Thyroid gland (tissue), 4 donors: Measurements from ENCODE around the gene GOLGA1.

Experiments
- CTCF ChIP-seq, 6 experiments: fragments of 200-600 bp in 3 of 6; fragments of 450-650 bp in 3 of 6; sonication (generic) in 3 of 6; IDR thresholded peaks; one replicate each; pipeline ENCODE4 v1.5.1; 2016 to 2019; ENCODE audit warnings: antibody characterized with exemption in 6 of 6, mild to moderate bottlenecking in 2 of 6, inconsistent platforms in 1 of 6, moderate library complexity in 1 of 6
- POLR2A ChIP-seq, 2 donors: fragments of 450-650 bp; IDR thresholded peaks; one replicate each; pipeline ENCODE4 v1.6.1; 2017; ENCODE audit warnings: antibody characterized with exemption in 2 of 2, mild to moderate bottlenecking in 2 of 2, moderate library complexity in 1 of 2

GRCh38 chr9:124911766-124912165 lies 29.1 kb downstream of the GOLGA1 start:
- no peak for TF ChIP-seq CTCF (IDR thresholded peaks at IDR 0.05)
- no peak for TF ChIP-seq POLR2A (IDR thresholded peaks at IDR 0.05)
